Ureter (tissue), 1 donor: ENCODE measurements around the gene FCGR1A. TPM values are rescaled to one million over a fixed set of nuclear protein-coding genes. Genes with fewer than 3 reads are reported as not detected.
"Not testable (repeated sequence)": the region's sequence is repeated elsewhere in the genome, so short reads cannot be mapped to it uniquely, and the experiment has no call there.

Experiments used
- DNase-seq: peaks from one replicate; pipeline ENCODE4 v3.0.0-alpha.2; 2020; ENCODE audit warnings: low spot score
- total RNA-seq: library from RNA; stranded (reverse); gene quantifications from one replicate; pipeline ENCODE4 v1.2.4, GENCODE V29; 2023
- donor health status: DM: yes; HTN: yes; CAD: no.

The FCGR1A gene
- total RNA-seq, 1 donor from 2014 or later = 2.9 TPM

DNA sequence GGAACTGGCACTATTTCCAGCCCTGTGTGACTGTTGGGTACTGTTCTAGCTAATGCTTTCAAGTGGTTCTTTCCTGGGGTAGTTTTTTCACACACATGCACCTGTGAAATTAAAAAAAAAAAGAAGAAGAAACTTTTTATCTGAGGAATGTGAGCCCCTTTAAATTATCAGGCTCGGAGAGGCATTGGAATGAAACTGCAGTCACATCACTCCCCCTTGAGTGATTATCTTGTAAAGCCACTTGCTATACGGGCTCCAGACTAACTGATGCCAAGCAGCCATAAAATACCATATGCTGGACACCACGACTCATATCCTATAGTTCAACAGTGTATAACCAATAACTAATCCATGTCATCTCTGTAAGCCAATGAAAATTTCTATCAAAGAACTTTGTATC lies 5.4 kb upstream of the FCGR1A start:
- not testable (repeated sequence) for DNase-seq

- DNase-seq = not testable (repeated sequence)
Measured at GRCh38 chr1:149778313-149778712, 4.2 kb upstream of the FCGR1A start.

- DNase-seq = not testable (repeated sequence)
Measured at GRCh38 chr1:149781413-149781984, 995 bp upstream of the FCGR1A start.

DNA sequence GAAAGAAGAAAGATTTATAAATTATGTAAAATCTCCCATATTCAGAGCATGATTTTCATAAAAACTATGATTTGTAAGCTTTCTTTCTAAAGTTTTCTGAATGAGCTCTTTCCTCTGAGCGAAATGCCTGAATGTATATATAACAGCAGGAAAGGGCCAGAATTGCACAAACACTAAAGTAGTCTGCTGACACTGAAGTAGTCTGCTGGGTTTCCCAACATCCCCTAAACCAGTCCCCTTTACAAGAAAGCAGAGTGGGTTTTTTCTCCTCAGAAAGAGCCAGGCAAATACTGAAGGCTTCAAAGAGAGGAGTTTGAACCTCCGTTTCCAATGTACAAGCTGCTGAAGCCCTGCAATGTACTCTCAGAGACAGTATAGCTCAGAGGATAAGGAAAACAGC lies 795 bp downstream of the FCGR1A start:
- not testable (repeated sequence) for DNase-seq

GRCh38 chr1:149783868-149784267 lies 1.4 kb downstream of the FCGR1A start:
- DNase-seq = not testable (repeated sequence)

DNA sequence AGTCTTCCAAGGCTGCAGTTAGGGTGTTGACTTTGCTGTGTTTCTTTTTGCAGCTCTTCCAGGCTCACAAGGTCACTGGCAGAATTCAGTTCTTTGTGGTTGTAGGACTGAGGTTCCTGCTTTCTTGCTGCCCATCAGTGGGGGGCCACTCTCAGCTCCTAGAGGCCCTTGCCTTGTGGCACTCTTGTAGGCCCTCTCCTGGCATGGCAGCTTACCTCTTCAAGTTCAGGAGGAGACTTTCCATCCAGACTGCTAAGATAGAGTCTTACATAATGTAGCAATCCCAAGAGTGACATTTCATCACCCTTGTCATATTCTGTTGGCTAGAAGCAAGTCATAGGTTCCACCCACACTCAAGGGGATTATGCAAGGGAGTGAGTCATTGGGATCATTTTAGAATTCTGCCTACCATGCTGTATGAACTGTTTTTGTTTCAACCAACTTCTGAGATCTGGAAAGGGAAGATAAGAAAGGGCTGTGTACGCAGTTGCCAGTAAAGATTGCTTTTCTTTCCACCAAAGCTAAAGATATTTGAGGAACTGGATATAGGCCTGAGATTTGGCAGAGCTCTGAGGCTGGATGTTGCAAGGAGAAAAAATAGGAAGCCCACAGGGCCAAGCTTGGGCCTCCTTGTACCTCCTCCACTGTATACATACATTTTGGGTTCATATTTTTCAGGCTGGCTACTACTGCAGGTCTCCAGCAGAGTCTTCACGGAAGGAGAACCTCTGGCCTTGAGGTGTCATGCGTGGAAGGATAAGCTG lies 5.4 kb downstream of the FCGR1A start:
- DNase-seq = not testable (repeated sequence)

DNA sequence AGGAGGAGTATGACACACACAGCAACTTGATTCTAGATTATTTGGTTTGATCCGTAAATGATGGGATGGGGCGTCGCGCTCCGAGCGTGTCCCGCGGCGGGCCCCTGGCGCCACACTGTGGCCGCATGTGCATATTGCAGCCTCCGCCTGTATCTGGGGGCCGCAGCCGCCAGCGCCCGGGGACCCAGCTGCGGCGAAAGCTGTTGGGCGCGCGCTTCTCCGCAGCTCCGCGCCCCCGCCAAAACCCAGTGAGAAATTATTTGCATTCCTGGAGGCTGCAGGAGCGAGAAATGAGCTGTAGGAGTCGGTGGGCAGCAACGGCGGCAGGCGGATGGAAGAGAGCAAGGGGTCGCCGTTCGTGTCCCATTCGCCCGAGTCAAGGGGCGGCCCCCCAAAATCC lies 10.0 kb downstream of the FCGR1A start:
- DNase-seq = not testable (repeated sequence)

DNA sequence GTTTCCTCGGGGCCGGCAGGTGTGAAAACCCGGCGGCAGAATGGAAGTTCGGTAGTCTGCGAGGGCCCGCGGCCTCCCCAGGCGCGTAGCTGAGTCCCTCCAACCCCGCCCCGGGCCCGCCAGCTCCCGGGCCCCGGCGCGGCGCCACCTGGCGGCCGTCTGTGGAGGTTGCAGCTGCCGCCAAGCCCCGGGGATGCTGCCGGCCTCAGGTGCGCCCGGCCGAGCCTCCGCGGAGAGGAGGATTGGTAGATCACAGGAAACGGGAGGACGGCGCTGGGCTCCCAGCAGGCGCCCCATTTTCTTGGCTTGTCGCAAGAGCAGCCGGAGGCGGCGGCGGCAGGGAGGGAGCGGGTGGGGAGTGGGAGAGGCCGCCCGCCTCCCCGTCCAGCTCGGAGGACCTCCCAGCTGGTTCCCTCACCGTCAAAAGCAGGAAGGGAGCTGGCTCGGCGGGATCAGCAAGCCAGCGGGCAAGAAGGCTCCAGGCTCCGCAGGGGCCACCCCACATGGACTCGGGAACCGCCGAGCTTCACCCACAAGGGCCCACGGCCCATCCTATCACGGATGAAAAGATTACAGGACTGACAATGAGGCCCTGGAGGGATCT lies 10.5 kb downstream of the FCGR1A start:
- peak; percentile 72 for DNase-seq

DNA sequence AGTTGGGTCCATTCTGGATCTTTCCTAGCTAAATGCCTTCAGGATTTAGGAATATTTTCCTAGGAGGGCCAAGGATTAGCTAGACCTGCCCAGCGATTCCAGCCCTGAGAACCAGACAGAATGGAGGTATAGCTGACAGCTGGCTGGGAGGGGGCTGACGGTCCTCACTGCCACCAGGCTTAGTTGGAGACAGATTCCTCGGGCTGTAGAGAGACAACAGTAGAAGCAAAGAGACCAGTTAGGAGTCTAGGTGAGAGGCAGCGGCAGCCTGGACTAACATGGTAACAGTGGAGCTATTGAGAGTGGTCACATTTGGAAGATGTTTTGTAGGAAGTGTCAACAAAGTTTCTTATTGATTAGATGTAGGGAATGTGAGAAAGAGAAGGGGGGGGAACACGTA lies 11.4 kb downstream of the FCGR1A start:
- not testable (repeated sequence) for DNase-seq

- DNase-seq = not testable (repeated sequence)
Measured at GRCh38 chr1:149801628-149802027, 19.1 kb downstream of the FCGR1A start.

DNA sequence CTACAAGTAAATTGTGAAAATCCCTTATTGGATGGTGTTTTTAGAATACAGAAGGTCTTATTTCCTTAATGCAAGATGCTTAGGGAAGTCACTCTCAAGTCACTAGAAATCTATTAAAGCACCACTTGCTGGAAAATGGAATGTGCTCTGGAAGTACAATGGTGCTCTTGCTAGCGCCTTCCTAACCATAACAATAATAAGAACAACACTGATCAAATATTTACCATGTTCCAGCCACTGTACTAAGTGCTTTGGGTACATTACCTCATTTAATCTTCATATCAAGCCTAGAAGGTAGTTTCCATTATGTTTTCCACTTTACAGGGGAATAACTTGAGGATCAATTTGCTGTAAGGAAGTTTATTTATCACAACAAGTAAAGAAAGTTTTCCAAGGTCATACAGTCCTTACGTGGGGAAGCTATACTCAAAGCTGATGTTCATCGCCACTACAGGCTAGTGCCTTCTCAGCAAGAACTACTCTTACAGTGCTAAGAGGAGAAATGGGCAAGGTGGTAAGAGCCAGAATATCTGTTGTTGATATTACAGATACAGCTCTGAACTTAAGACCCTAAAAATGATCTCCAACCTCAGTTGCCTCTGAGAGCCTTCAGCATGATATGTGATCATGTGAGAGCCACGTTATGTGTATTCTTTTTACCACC lies 22.1 kb downstream of the FCGR1A start:
- not testable (repeated sequence) for DNase-seq

DNA sequence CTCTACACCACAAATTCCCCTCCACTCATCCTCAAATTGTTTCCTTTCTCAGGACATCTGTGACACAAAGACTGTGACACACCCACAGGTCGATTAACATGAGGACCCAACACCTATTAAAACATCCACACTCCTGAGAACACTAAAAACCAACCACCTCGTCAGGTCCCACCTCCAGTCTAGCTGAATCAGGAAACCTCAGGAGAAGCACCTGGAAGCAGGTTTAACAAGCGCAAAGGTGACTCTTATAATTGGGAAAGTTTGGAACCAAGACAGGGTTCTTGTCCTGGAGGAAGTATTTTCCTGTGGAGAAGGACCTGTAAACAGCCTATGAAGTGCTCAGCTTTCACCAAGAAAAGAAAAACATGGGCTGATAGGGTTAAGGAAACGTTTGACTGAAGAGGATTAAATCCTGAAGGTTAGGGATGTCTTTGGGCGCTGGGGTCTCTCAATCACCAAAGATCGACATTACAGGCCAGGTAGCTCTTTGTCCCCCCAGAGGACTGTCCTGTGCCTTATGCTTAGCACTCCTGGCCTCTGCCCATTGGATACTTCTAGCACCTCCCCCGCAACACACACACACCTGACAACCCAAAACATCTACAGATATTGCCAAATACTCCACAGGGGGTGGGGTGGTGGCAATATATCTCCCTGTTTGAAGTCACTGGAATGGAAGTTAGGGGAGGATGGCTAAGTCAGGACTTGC lies 28.4 kb downstream of the FCGR1A start:
- DNase-seq = not testable (repeated sequence)

DNA sequence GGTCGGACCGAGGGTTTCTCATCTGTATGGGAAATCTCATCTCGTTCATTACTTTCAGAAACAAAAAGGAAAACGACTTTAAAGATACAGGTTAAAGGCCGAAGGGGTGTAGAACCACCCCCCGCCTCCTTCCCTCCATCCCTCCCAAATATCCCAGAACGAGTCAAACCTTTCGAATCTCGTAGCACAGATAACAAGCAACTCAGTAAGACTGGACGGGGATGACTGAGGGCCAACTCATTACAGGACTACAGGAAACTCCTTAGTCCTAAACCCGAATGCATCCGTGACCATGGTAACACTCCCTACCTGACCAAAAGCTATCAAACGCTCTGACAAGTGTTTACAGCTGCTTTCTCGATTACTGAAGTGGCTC lies 29.0 kb downstream of the FCGR1A start:
- not testable (repeated sequence) for DNase-seq

DNA sequence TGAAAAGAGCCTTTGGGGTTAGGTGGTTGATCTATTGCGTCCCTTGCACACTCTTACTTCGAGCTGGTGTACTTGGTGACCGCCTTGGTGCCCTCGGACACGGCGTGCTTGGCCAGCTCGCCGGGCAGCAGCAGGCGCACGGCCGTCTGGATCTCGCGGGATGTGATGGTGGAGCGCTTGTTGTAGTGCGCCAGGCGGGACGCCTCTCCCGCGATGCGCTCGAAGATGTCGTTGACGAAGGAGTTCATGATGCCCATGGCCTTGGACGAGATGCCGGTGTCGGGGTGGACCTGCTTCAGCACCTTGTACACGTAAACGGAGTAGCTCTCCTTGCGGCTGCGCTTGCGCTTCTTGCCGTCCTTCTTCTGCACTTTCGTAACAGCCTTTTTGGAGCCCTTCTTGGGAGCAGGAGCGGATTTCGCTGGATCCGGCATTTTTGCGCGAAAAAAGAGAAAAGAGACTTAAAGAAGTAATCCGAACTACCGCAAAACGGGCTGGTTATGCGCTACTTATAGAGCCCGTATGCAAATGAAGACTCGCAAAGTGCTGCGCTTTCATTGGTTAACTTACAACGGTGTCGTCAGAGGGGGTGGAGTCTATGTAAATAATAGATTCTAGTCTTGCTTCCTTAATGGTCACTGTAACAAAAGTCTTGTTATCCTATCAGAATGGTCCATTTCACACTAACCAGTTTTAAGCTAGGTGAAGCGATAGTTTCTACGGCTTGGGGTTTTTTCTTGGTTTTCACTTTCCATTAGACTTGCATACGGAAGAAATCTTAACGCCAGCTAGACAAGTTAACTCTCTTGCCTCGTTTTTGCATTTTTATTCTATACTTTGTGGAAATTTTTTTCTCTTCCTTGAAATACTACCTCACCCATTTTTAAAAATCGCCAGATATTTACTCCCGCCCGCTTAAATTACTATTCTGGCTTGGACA lies 29.7 kb downstream of the FCGR1A start:
- DNase-seq = peak; percentile 90

DNA sequence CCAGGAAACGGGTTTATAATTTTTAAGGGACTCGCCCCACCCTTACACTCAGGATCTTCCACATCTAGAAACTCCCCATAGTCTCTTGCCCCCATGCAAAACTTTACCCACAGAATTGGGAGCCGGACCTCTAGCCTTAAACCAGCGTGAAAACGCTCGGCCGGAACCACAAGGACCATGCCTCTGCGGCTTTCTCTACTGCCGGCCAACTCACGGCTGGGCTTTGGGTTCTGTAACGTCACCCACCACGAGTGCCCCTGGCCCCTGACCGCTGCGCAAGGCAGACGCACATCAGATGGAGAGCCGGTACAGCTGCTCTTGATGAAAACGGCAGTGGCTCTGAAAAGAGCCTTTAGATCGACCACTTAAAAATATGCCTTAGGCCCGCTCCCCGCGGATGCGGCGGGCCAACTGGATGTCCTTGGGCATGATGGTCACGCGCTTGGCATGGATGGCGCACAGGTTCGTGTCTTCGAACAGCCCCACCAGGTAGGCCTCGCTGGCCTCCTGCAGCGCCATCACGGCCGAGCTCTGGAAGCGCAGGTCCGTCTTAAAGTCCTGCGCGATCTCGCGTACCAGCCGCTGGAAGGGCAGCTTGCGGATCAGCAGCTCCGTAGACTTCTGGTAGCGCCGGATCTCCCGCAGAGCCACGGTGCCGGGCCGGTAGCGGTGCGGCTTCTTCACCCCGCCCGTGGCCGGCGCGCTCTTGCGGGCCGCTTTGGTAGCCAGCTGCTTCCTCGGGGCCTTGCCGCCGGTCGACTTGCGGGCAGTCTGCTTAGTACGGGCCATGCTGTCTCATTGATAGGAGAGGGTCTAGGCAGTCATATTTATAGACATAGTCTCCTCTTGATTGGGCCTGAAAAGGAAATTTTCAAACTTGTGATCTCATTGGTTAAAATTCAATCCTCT lies 30.7 kb downstream of the FCGR1A start:
- peak; percentile 73 for DNase-seq

GRCh38 chr1:149820387-149820786 lies 37.9 kb downstream of the FCGR1A start:
- DNase-seq = not testable (repeated sequence)

GRCh38 chr1:149826555-149826954 lies 44.1 kb downstream of the FCGR1A start:
- not testable (repeated sequence) for DNase-seq

- DNase-seq = not testable (repeated sequence)
Measured at GRCh38 chr1:149831764-149832315, 49.3 kb downstream of the FCGR1A start.
